Central memory CD8-positive, alpha-beta T cell (primary cell): Measurements from ENCODE around the gene CACNA2D3.

ENCODE experiments used
- ATAC-seq: fragments of 150-1000 bp; cut with Tn5 transposase; replicated peaks from 2 replicates; pipeline ENCODE4 v1.10.0; 2022; ENCODE audit warnings: mild to moderate bottlenecking, moderate FRiP score, moderate number of reproducible peaks; ENCODE audit not compliant: poor library complexity, severe bottlenecking; ENCODE audit errors: extremely low read depth
- DNase-seq, 2 donors: peaks; one replicate each; pipeline ENCODE4 v3.0.0; 2021; ENCODE audit warnings: low spot score in 2 of 2
- H3K27ac Mint-ChIP-seq: one replicate; pipeline ENCODE4 v1.8.0; 2022; ENCODE audit warnings: low read depth, mild to moderate bottlenecking, moderate library complexity, mixed read lengths
- H3K27me3 Mint-ChIP-seq: one replicate; pipeline ENCODE4 v1.8.0; 2022; ENCODE audit warnings: mixed read lengths
- H3K36me3 Mint-ChIP-seq: one replicate; pipeline ENCODE4 v1.8.0; 2022; ENCODE audit warnings: mild to moderate bottlenecking, moderate library complexity, mixed read lengths; ENCODE audit not compliant: insufficient read depth
- H3K4me1 Mint-ChIP-seq: one replicate; pipeline ENCODE4 v1.8.0; 2022; ENCODE audit warnings: mixed read lengths
- H3K4me3 Mint-ChIP-seq: one replicate; pipeline ENCODE4 v1.8.0; 2022; ENCODE audit warnings: mild to moderate bottlenecking, moderate library complexity, mixed read lengths
- H3K9me3 Mint-ChIP-seq: one replicate; pipeline ENCODE4 v1.8.0; 2022; ENCODE audit warnings: mixed read lengths

Gene CACNA2D3

GRCh38 chr3:54681706-54682105, 559.4 kb downstream of the CACNA2D3 start:
- no peak for ATAC-seq
- H3K4me3 Mint-ChIP-seq, result no peak overlapping the region
- DNase-seq, result no peak
- H3K27ac Mint-ChIP-seq, result no peak overlapping the region
- H3K27me3 Mint-ChIP-seq, result no peaks in the 10 kb centered on the region
- peaks cover 2% of the 10 kb centered on the region for H3K36me3 Mint-ChIP-seq
- peaks cover 20% of the 10 kb centered on the region for H3K9me3 Mint-ChIP-seq
- H3K4me1 Mint-ChIP-seq, result no peaks in the 10 kb centered on the region

- Mint-ChIP-seq H3K4me1 (no peaks in the 10 kb centered on the region), H3K27ac (no peak overlapping the region), H3K4me3 (no peak overlapping the region), H3K36me3 (no peaks in the 10 kb centered on the region), H3K9me3 (peaks cover 24% of the 10 kb centered on the region), H3K27me3 (no peaks in the 10 kb centered on the region)
- ATAC-seq (no peak), DNase-seq (no peak)
These were observed 562.9 kb downstream of the CACNA2D3 start for GRCh38 chr3:54685213-54685612.

DNA sequence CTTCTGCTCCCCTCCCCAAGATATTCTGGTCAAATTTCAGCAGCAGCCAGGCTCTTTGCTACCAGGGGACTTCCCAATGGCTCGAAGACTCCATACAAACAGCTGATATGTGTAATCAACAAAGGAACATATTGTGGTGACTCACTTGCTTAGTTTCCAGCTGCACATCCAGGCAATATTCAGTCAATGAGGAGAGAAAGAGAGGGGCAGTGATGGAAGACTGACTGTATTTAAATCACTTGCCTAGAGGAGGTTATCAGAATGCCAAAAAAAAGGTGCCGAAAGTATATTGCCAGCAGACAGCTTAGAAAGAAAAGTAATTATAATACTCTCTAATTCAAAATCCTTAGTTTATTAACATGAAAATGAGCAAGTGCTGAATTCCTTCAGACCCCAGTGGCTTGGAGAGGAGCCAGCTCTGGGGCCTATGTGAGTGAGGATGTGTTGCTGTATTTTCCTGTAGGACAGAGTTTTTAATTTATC, 569.0 kb downstream of the CACNA2D3 start:
- Mint-ChIP-seq H3K9me3 (peaks cover 19% of the 10 kb centered on the region), H3K4me1 (no peaks in the 10 kb centered on the region), H3K27me3 (no peaks in the 10 kb centered on the region), H3K27ac (no peak overlapping the region), H3K4me3 (no peak overlapping the region), H3K36me3 (peaks cover 1% of the 10 kb centered on the region)
- ATAC-seq, result no peak
- DNase-seq, result no peak

DNA sequence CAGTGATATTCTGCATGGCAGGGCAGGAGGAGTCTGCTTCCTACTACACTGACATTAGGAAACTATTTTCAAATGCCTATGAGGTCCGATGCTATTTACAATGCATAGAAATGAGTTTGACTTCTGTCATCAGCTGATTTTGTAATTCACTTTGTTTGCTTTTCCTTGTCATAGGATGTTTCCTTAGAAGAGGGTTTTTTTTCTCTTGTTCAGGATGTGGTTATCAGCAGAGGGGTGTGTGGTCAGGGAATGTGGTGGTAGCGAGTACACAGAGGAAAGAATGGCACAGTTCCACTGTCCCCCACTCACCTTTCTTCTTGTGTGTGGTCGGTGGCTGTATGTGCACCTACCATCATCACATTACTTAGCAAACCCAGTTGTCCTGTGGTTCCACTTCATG, 574.0 kb downstream of the CACNA2D3 start:
- Mint-ChIP-seq H3K9me3 (peaks cover 6% of the 10 kb centered on the region), H3K27ac (no peak overlapping the region), H3K4me3 (no peak overlapping the region), H3K4me1 (no peaks in the 10 kb centered on the region), H3K27me3 (peaks cover 10% of the 10 kb centered on the region), H3K36me3 (peaks cover 1% of the 10 kb centered on the region)
- ATAC-seq (no peak), DNase-seq (no peak)

GRCh38 chr3:54698054-54698453, 575.7 kb downstream of the CACNA2D3 start:
- Mint-ChIP-seq H3K27me3 (peaks cover 10% of the 10 kb centered on the region), H3K36me3 (peaks cover 1% of the 10 kb centered on the region), H3K4me1 (no peaks in the 10 kb centered on the region), H3K4me3 (no peak overlapping the region), H3K9me3 (no peaks in the 10 kb centered on the region), H3K27ac (no peak overlapping the region)
- DNase-seq (no peak), ATAC-seq (no peak)

GRCh38 chr3:54703923-54704322, 581.6 kb downstream of the CACNA2D3 start:
- Mint-ChIP-seq H3K27ac (no peak overlapping the region), H3K27me3 (no peaks in the 10 kb centered on the region), H3K36me3 (no peaks in the 10 kb centered on the region), H3K4me3 (no peak overlapping the region), H3K4me1 (no peaks in the 10 kb centered on the region), H3K9me3 (peaks cover 5% of the 10 kb centered on the region)
- no peak for DNase-seq
- ATAC-seq, result no peak

- DNase-seq, result no peak
- Mint-ChIP-seq H3K9me3 (peaks cover 5% of the 10 kb centered on the region), H3K4me3 (no peak overlapping the region), H3K27me3 (no peaks in the 10 kb centered on the region), H3K4me1 (no peaks in the 10 kb centered on the region), H3K27ac (no peak overlapping the region), H3K36me3 (no peaks in the 10 kb centered on the region)
- ATAC-seq, result no peak
These were observed 583.4 kb downstream of the CACNA2D3 start for GRCh38 chr3:54705730-54706129.

DNA sequence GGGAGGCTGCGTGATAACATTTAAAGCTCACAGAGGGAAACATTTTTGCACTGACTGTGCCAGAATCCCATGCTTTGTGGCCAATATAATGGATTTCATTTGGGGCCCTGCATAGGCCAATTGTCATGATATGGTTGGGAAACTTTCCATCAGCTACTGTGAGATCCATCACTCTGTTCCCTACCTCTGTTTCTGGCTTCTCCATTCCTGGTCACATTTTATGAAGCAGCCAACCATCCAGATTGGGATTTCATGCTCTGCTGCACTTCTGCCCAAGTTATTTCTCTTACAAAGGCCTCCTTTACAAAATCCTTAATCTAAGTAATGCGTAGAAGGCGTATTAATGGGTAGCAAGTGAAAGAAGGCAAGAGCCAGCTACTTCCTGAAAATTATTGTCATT, 584.4 kb downstream of the CACNA2D3 start:
- Mint-ChIP-seq H3K27me3 (no peaks in the 10 kb centered on the region), H3K4me3 (no peak overlapping the region), H3K9me3 (peaks cover 5% of the 10 kb centered on the region), H3K27ac (no peak overlapping the region), H3K36me3 (no peaks in the 10 kb centered on the region), H3K4me1 (no peaks in the 10 kb centered on the region)
- DNase-seq, result no peak
- no peak for ATAC-seq

GRCh38 chr3:54709785-54710184, 587.4 kb downstream of the CACNA2D3 start:
- no peak overlapping the region for H3K27ac Mint-ChIP-seq
- peaks cover 5% of the 10 kb centered on the region for H3K9me3 Mint-ChIP-seq
- H3K27me3 Mint-ChIP-seq, result no peaks in the 10 kb centered on the region
- ATAC-seq (no peak), DNase-seq (no peak)
- no peaks in the 10 kb centered on the region for H3K36me3 Mint-ChIP-seq
- no peak overlapping the region for H3K4me3 Mint-ChIP-seq
- H3K4me1 Mint-ChIP-seq, result no peaks in the 10 kb centered on the region

DNA sequence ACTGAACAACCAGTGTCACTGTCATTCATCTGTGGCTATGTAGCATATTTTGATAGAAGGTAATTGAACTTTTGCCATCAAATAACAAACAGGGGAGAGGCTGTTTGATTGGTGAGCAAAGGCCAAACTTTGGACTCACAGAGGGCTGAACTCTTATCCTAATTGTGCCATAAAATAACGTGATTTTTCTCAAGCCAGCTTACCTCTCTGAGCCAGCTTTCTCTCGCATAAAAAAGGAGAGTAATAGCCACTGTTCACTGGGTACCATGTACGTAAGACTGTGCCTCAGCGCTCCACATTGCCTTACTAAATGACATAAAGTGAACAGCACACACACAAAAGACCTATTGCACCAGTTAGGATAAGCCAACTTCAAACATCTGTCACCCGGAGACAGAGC, 588.6 kb downstream of the CACNA2D3 start:
- H3K36me3 Mint-ChIP-seq, result no peaks in the 10 kb centered on the region
- H3K27me3 Mint-ChIP-seq, result no peaks in the 10 kb centered on the region
- peaks cover 5% of the 10 kb centered on the region for H3K9me3 Mint-ChIP-seq
- ATAC-seq (no peak), DNase-seq (no peak)
- no peak overlapping the region for H3K4me3 Mint-ChIP-seq
- no peak overlapping the region for H3K27ac Mint-ChIP-seq
- no peaks in the 10 kb centered on the region for H3K4me1 Mint-ChIP-seq

DNA sequence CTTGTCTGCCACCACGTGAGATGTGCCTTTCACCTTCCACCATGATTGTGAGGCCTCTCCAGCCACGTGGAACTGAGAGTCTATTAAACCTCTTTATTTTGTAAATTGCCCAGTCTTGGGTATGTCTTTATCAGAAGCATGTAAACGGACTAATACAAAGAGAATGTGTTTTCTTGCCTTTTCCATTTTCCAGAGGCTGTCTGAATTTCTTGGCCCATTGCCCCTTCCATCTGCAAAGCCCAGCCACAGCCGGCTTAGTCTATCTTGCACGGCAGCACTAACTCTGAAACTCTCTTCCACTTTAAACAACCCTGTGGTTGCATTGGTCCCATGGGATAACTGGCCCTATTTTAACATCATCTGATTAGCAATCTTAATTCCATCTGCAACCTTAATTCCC, 590.2 kb downstream of the CACNA2D3 start:
- Mint-ChIP-seq H3K4me1 (no peaks in the 10 kb centered on the region), H3K4me3 (no peak overlapping the region), H3K36me3 (no peaks in the 10 kb centered on the region), H3K9me3 (no peaks in the 10 kb centered on the region), H3K27ac (no peak overlapping the region), H3K27me3 (no peaks in the 10 kb centered on the region)
- DNase-seq (no peak), ATAC-seq (no peak)

DNA sequence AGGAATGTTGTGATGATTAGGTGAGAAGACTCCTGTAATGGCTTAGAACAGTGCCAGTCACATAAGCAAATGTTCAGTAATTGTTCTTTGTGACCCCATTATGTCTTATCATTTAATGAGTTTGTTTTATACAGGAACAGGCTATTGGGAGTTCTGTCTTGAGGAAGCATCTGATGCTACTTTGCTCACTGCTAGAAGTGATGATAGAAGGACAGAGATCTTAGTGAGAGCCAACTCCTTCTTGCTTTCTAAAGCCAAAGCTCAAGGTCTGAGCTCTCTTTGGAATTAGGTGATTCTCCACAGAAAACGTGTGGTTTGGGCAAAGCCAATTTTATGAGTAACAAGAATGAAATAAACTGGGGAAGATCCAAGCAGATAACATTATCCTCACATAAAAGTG, 590.7 kb downstream of the CACNA2D3 start:
- Mint-ChIP-seq H3K36me3 (no peaks in the 10 kb centered on the region), H3K27me3 (no peaks in the 10 kb centered on the region), H3K9me3 (no peaks in the 10 kb centered on the region), H3K4me1 (no peaks in the 10 kb centered on the region), H3K27ac (no peak overlapping the region), H3K4me3 (no peak overlapping the region)
- DNase-seq (no peak), ATAC-seq (no peak)

- no peak for ATAC-seq
- H3K4me3 Mint-ChIP-seq, result no peak overlapping the region
- no peaks in the 10 kb centered on the region for H3K4me1 Mint-ChIP-seq
- H3K36me3 Mint-ChIP-seq, result no peaks in the 10 kb centered on the region
- no peaks in the 10 kb centered on the region for H3K27me3 Mint-ChIP-seq
- no peak for DNase-seq
- no peak overlapping the region for H3K27ac Mint-ChIP-seq
- no peaks in the 10 kb centered on the region for H3K9me3 Mint-ChIP-seq
These were observed 591.1 kb downstream of the CACNA2D3 start for GRCh38 chr3:54713455-54713854.

GRCh38 chr3:54714035-54714434, 591.7 kb downstream of the CACNA2D3 start:
- DNase-seq (no peak), ATAC-seq (no peak)
- Mint-ChIP-seq H3K36me3 (no peaks in the 10 kb centered on the region), H3K9me3 (no peaks in the 10 kb centered on the region), H3K4me1 (no peaks in the 10 kb centered on the region), H3K27ac (no peak overlapping the region), H3K4me3 (no peak overlapping the region), H3K27me3 (no peaks in the 10 kb centered on the region)
